RWPE1 (cell line): ENCODE data around the gene SLCO4A1.

Experiments
- CTCF ChIA-PET: fragments of 350-600 bp; sonication (Branson Sonifier 250); formaldehyde crosslinking; extraction: SDS; loops from one replicate; lab custom pipeline; 2021; lab: Yijun Ruan, JAX
- POLR2A ChIA-PET: fragments of 400-600 bp; formaldehyde crosslinking; extraction: SDS; loops from one replicate; lab custom pipeline; 2020; ENCODE audit warnings: antibody characterized with exemption; ENCODE audit not compliant: low non-redundant PET; lab: Yijun Ruan, JAX
- DNase-seq: peaks from one replicate; pipeline ENCODE4 v3.0.0; 2012; ENCODE audit warnings: low spot score
- H3K27ac ChIP-seq: fragments of 450-650 bp; 2 replicates; pipeline ENCODE4 v1.5.1; 2017
- TF ChIP-seq, protein P1 (sequence below): fragments of 450-650 bp; conservative IDR thresholded peaks from 2 replicates; pipeline ENCODE4 v1.5.1; 2017; ENCODE audit warnings: low read depth, mild to moderate bottlenecking

Gene SLCO4A1

DNA sequence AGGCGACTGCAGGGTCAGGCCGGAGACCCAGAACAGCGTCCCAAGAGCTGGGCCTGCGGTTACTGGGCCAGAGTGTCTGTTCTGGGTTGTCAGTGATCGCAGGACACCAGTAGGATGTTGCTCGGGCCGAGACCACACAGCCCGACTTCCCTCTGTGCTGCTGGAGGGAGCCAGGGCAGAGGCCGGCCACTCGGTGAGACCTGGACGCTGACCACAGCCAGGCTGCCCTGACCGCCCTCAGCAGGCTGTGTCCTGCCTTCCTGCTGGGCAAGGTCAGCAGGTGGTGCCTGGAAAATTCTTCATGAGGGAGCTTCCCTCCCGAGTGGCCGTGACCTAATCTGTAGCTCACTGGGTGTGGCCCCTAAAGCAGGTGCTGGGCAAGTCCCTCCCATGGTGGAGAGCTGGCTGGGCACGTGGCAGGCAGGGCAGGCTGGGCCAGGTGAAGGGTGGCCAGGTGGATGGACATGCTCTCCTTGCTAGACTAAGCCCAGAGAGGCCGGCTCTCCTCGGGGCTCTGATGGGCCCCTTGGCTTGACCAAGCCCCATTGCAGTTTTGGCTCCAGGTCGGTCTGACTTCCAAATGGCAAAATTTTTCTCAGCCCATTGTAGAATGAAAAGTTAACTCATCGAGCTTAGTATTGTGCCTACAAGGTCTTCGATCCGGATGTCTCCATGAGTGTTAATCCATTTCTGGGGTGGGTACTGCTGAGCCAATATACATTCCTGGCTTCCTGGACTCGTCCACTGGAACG is 1.9 kb downstream of the SLCO4A1 start:
- no peak for DNase-seq
- TF ChIP-seq, protein P1, sequence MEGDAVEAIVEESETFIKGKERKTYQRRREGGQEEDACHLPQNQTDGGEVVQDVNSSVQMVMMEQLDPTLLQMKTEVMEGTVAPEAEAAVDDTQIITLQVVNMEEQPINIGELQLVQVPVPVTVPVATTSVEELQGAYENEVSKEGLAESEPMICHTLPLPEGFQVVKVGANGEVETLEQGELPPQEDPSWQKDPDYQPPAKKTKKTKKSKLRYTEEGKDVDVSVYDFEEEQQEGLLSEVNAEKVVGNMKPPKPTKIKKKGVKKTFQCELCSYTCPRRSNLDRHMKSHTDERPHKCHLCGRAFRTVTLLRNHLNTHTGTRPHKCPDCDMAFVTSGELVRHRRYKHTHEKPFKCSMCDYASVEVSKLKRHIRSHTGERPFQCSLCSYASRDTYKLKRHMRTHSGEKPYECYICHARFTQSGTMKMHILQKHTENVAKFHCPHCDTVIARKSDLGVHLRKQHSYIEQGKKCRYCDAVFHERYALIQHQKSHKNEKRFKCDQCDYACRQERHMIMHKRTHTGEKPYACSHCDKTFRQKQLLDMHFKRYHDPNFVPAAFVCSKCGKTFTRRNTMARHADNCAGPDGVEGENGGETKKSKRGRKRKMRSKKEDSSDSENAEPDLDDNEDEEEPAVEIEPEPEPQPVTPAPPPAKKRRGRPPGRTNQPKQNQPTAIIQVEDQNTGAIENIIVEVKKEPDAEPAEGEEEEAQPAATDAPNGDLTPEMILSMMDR = no peak
- H3K27ac ChIP-seq = peak overlapping the region; percentile 98
- CTCF ChIA-PET = interaction anchor here (0.6 to 2.4 kb wide), 10 partner anchors 8 to 576 kb away, joined by 3 to 11 read pairs (median 4); no protein-coding TSS in a partner anchor
- POLR2A ChIA-PET = interaction anchor here (1.0 to 2.5 kb wide), 2 partner anchors 8 to 21 kb away, joined by 4 to 13 read pairs; no protein-coding TSS in a partner anchor

DNA sequence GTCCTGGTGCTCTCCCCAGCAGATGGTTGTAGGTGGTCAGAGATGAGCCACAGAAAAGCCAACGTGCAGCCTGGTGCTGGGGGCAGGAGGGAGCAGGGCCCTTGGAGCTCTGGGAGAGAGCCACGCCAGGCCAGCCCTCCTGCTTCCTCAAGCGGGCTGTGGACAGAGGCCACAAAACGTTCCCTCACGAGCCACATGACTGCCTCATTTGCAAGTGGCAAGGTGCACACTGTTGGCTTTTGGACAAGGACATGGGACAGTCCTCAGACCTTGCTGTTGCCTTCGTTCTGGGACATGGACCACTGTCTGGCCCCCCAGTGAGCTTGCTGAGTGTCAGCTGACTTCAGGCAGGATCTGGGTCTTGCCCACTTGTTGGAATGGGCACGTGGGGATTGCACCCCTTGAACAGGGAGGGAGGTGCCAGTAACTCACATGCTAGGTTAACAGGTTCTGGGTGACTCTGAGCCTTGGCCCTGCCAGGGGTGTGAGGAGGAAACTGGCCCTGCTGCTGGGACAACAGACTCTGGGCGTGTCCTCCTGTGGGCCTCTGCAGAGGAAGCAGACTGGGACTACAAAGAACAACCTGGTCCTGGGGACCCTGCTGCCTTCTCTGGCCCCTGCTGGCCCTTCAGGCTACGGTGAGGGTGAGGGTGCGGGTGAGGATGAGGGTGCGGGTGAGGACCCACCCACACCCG is 2.6 kb downstream of the SLCO4A1 start:
- ChIA-PET CTCF (interaction anchor here (0.6 to 1.5 kb wide), 6 partner anchors 7 to 576 kb away, joined by 3 to 4 read pairs (median 4); no protein-coding TSS in a partner anchor), POLR2A (no interaction called here)
- no peak for DNase-seq
- TF ChIP-seq, protein P1 = no peak
- peak overlapping the region; percentile 98 for H3K27ac ChIP-seq

DNA sequence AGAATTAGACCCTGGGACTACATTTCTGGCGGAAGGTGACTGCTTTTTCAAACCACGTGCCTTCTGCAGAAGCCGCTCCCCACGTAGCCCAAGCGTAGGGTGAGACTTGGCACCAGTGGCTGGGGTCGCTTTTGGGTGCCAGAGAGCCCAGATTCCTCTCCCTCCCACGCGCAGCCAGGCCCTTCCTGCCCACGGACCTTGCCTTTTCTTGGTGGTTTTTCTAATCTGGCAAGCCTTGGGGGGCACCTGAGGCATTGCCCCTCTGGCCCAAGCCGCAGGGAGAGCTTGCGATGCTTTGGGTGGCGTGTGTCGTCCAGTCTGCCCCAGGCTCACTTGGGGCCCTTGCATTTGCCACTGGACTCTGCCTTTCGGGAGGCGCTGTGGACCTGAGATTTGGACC is 3.3 kb downstream of the SLCO4A1 start:
- peak overlapping the region; percentile 98; the same call in 1 of the 2 replicates for H3K27ac ChIP-seq
- TF ChIP-seq, protein P1 = no peak
- ChIA-PET CTCF (interaction anchor here (1.5 kb wide), 1 partner anchor 146 kb away, joined by 4 read pairs; no protein-coding TSS in a partner anchor), POLR2A (no interaction called here)
- DNase-seq = no peak

DNA sequence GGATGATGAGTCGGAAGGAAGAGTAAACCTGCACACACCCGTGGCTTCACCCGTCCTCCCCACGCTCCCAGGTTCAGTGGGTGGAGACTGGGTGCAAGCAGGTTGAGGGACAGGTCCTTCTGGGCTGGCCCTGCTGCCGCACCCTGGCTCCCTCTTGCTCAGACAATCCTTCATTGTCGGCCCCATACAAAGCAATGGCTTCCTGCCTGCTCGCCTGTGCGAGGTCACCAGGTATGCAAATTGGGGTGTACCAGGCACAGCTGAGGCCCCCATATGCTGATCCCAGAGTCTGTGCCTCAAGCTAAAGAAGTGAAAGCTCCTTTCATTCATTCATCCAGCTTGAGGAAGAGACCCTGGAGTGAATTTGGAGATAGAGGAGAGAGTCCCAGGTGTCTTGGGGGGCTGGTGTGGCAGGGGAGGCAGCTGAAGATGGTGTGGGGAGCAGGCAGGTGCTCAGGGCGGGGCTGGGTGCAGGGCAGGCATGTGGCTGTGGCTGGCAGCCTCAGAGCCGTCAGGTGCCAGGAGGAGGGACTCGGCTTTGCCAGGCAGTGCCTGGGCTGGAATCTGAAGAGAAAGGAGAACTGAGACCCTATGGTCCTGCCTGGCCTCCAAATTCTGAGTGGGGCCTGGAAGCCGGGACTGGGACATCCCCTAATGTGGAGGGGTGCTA is 4.7 kb downstream of the SLCO4A1 start:
- CTCF ChIA-PET = interaction anchor here (0.6 kb wide), 1 partner anchor 43 kb away, joined by 3 read pairs; no protein-coding TSS in a partner anchor
- DNase-seq = no peak
- TF ChIP-seq, protein P1 = no peak
- H3K27ac ChIP-seq = peak overlapping the region; percentile 98
- POLR2A ChIA-PET = interaction anchor here (0.6 to 0.7 kb wide), 2 partner anchors 91 to 511 kb away, joined by 3 read pairs; no protein-coding TSS in a partner anchor

DNA sequence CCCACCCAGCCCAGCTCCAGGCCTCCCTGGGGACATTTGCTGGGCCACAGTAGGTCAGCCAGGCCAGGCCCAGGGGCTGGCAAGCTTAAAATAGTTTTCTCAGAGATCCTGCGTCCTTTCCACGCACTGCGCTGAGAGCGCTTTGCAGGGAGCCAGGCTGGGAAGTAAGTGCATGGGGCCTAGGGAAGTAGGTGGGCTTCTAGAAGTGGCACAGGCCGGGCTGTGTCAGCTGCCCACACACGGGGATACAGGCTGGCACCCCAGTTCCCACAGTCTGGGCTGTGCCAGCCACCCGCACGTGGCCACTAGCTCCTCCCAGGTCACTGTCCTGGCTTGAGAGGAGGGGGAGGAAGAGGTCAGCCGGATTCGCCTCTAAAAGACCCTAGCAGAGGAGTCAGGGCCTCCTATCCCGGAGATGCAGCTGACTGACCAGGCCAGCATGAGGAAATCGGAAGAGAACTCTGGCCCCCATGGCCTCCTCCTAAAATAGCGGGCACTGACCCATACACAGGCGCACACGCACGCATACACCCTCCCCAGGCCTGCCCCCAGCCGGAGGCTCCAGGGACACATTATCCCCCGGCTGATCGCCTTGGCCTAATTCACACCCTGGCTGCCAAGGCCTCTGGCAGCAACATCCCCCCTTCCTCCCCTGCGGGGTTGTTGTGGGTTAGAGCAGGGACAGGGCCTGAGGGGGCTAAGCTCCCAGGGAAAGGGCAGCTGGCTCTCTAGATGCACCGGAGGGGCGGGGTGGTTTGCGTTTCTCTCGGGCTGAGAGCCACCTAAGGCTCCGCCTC is 5.4 kb downstream of the SLCO4A1 start:
- no peak for DNase-seq
- H3K27ac ChIP-seq = peak overlapping the region; percentile 98
- POLR2A ChIA-PET = interaction anchor here (0.6 to 0.7 kb wide), 2 partner anchors 91 to 512 kb away, joined by 3 read pairs; no protein-coding TSS in a partner anchor
- TF ChIP-seq, protein P1 = no peak
- CTCF ChIA-PET = no interaction called here
